ENCODE measurements around the gene PCDHGA4.
"Not testable (repeated sequence)": the region's sequence is repeated elsewhere in the genome, so short reads cannot be mapped to it uniquely, and the experiment has no call there.

Gene PCDHGA4

GRCh38 chr5:141354900-141355469 is at the start of gene PCDHGA4:
TSS of gene PCDHGA4 (plus strand) at chr5:141355021. CDS start at chr5:141355108, 87 bp downstream.
- H3K4me3 ChIP-seq (ENCODE audit: low read depth, low read length) = peak within 1 kb of the TSS; percentile 35
- no peak for DNase-seq (ENCODE audit: low read depth, low spot score)
- in situ Hi-C loops (cut with HindIII; ENCODE audit: low sequenced_read_pairs) = no loop called here
- peak; percentile 43 for TF ChIP-seq CTCF (IDR thresholded peaks at IDR 0.05; ENCODE audit: low read depth, low read length)

- H3K4me3 ChIP-seq (ENCODE audit: low read depth, low read length) = no peak overlapping the region
- no peak for TF ChIP-seq CTCF (IDR thresholded peaks at IDR 0.05; ENCODE audit: low read depth, low read length)
- in situ Hi-C loops (cut with HindIII; ENCODE audit: low sequenced_read_pairs) = no loop called here
- DNase-seq (ENCODE audit: low read depth, low spot score) = no peak
Measured at GRCh38 chr5:141306630-141307029, 48.2 kb upstream of the PCDHGA4 start.

- in situ Hi-C loops (cut with HindIII; ENCODE audit: low sequenced_read_pairs) = no loop called here
- DNase-seq (ENCODE audit: low read depth, low spot score) = no peak
- no peak overlapping the region for H3K4me3 ChIP-seq (ENCODE audit: low read depth, low read length)
- no peak for TF ChIP-seq CTCF (IDR thresholded peaks at IDR 0.05; ENCODE audit: low read depth, low read length)
Measured at GRCh38 chr5:141313711-141314110, 41.1 kb upstream of the PCDHGA4 start.

- in situ Hi-C loops (cut with HindIII; ENCODE audit: low sequenced_read_pairs); H3K4me3 ChIP-seq (ENCODE audit: low read depth, low read length); DNase-seq (ENCODE audit: low read depth, low spot score): not testable (repeated sequence)
Measured at GRCh38 chr5:141316963-141317362, 37.9 kb upstream of the PCDHGA4 start.

GRCh38 chr5:141319202-141319601 is 35.6 kb upstream of the PCDHGA4 start:
- H3K4me3 ChIP-seq (ENCODE audit: low read depth, low read length) = no peak overlapping the region
- no peak for TF ChIP-seq CTCF (IDR thresholded peaks at IDR 0.05; ENCODE audit: low read depth, low read length)
- in situ Hi-C loops (cut with HindIII; ENCODE audit: low sequenced_read_pairs) = no loop called here
- no peak for DNase-seq (ENCODE audit: low read depth, low spot score)

- TF ChIP-seq CTCF (IDR thresholded peaks at IDR 0.05; ENCODE audit: low read depth, low read length) = no peak
- peak overlapping the region; percentile 79 for H3K4me3 ChIP-seq (ENCODE audit: low read depth, low read length)
- in situ Hi-C loops (cut with HindIII; ENCODE audit: low sequenced_read_pairs) = no loop called here
- DNase-seq (ENCODE audit: low read depth, low spot score) = no peak
Measured at GRCh38 chr5:141319699-141320098, 35.1 kb upstream of the PCDHGA4 start.

- H3K4me3 ChIP-seq (ENCODE audit: low read depth, low read length) = peak within 1 kb of the TSS; percentile 79
- peak; percentile 89 for TF ChIP-seq CTCF (IDR thresholded peaks at IDR 0.05; ENCODE audit: low read depth, low read length)
- DNase-seq (ENCODE audit: low read depth, low spot score) = peak; percentile 96
- in situ Hi-C loops (cut with HindIII; ENCODE audit: low sequenced_read_pairs) = no loop called here
Measured at GRCh38 chr5:141320225-141321169, 34.3 kb upstream of the PCDHGA4 start, which contains the start of gene TAF7. TSS of gene TAF7 (minus strand) at chr5:141320784. CDS start at chr5:141320044, 740 bp downstream.
